ENCODE data around the gene SLC22A31.
A peak's percentile ranks its signal among the peaks of the same experiment; 100 is the strongest.
"Not testable (repeated sequence)": the region's sequence is repeated elsewhere in the genome, so short reads cannot be mapped to it uniquely, and the experiment has no call there.

Gene SLC22A31

GRCh38 chr16:89178453-89179147 is 21.7 kb downstream of the SLC22A31 start:
- DNase-seq (ENCODE audit: low spot score) = no peak

GRCh38 chr16:89177501-89177900 is 22.8 kb downstream of the SLC22A31 start:
- no peak for DNase-seq (ENCODE audit: low spot score)

- DNase-seq (ENCODE audit: low spot score) = no peak
Observed at GRCh38 chr16:89176717-89177116, 23.6 kb downstream of the SLC22A31 start.

GRCh38 chr16:89176147-89176690 is 24.1 kb downstream of the SLC22A31 start:
- no peak for DNase-seq (ENCODE audit: low spot score)

GRCh38 chr16:89175280-89176146 is 24.8 kb downstream of the SLC22A31 start:
- DNase-seq (ENCODE audit: low spot score) = no peak

GRCh38 chr16:89174877-89175276 is 25.5 kb downstream of the SLC22A31 start:
- no peak for DNase-seq (ENCODE audit: low spot score)

- no peak for DNase-seq (ENCODE audit: low spot score)
Observed at GRCh38 chr16:89174055-89174827, 26.1 kb downstream of the SLC22A31 start.

GRCh38 chr16:89173174-89173921 is 27.0 kb downstream of the SLC22A31 start:
- no peak for DNase-seq (ENCODE audit: low spot score)

- no peak for DNase-seq (ENCODE audit: low spot score)
Observed at GRCh38 chr16:89172528-89173173, 27.7 kb downstream of the SLC22A31 start.

- no peak for DNase-seq (ENCODE audit: low spot score)
Observed at GRCh38 chr16:89172171-89172527, 28.2 kb downstream of the SLC22A31 start.

GRCh38 chr16:89171216-89172170 is 28.8 kb downstream of the SLC22A31 start, which contains the start of gene CDH15:
CDH15 (plus strand) TSS chr16:89171748; CDS start chr16:89171832, 84 bp downstream.
- DNase-seq (ENCODE audit: low spot score) = peak; percentile 89

- DNase-seq (ENCODE audit: low spot score) = no peak
Observed at GRCh38 chr16:89170346-89171215, 29.8 kb downstream of the SLC22A31 start.

- no peak for DNase-seq (ENCODE audit: low spot score)
Observed at GRCh38 chr16:89169778-89170177, 30.6 kb downstream of the SLC22A31 start.

- DNase-seq (ENCODE audit: low spot score) = no peak
Observed at GRCh38 chr16:89168381-89169189, 31.8 kb downstream of the SLC22A31 start.

- DNase-seq (ENCODE audit: low spot score) = peak; percentile 50
Observed at GRCh38 chr16:89167425-89167941, 32.9 kb downstream of the SLC22A31 start.

- DNase-seq (ENCODE audit: low spot score) = no peak
Observed at GRCh38 chr16:89166696-89167424, 33.5 kb downstream of the SLC22A31 start.

GRCh38 chr16:89165681-89165979 is 34.7 kb downstream of the SLC22A31 start:
- not testable (repeated sequence) for DNase-seq (ENCODE audit: low spot score)
